Measurements from ENCODE around the gene CELSR3. TPM values are rescaled to one million over a fixed set of nuclear protein-coding genes. Genes with fewer than 3 reads are reported as not detected.

CELSR3 gene
- total RNA-seq, 1 donor from 2014 or later = 0.20 TPM

- no peak for DNase-seq (ENCODE audit: low read depth, low spot score)
Measured at GRCh38 chr3:48661501-48662144, 1.1 kb downstream of the CELSR3 start.

- no peak for DNase-seq (ENCODE audit: low read depth, low spot score)
Measured at GRCh38 chr3:48660800-48661400, 1.8 kb downstream of the CELSR3 start.

GRCh38 chr3:48656841-48657281 lies 5.8 kb downstream of the CELSR3 start:
- no peak for DNase-seq (ENCODE audit: low read depth, low spot score)

GRCh38 chr3:48656061-48656840 lies 6.4 kb downstream of the CELSR3 start:
- DNase-seq (ENCODE audit: low read depth, low spot score) = peak; percentile 24

- no peak for DNase-seq (ENCODE audit: low read depth, low spot score)
Measured at GRCh38 chr3:48655606-48656005, 7.1 kb downstream of the CELSR3 start.

GRCh38 chr3:48655063-48655462 lies 7.6 kb downstream of the CELSR3 start:
- no peak for DNase-seq (ENCODE audit: low read depth, low spot score)

- DNase-seq (ENCODE audit: low read depth, low spot score) = no peak
Measured at GRCh38 chr3:48652923-48653715, 9.6 kb downstream of the CELSR3 start.

- no peak for DNase-seq (ENCODE audit: low read depth, low spot score)
Measured at GRCh38 chr3:48651771-48652170, 10.9 kb downstream of the CELSR3 start.

GRCh38 chr3:48650723-48651122 lies 12.0 kb downstream of the CELSR3 start:
- no peak for DNase-seq (ENCODE audit: low read depth, low spot score)

- DNase-seq (ENCODE audit: low read depth, low spot score) = no peak
Measured at GRCh38 chr3:48648188-48648850, 14.4 kb downstream of the CELSR3 start.

- no peak for DNase-seq (ENCODE audit: low read depth, low spot score)
Measured at GRCh38 chr3:48647714-48648113, 15.0 kb downstream of the CELSR3 start.

- DNase-seq (ENCODE audit: low read depth, low spot score) = no peak
Measured at GRCh38 chr3:48644898-48645760, 17.6 kb downstream of the CELSR3 start.

- DNase-seq (ENCODE audit: low read depth, low spot score) = no peak
Measured at GRCh38 chr3:48642605-48643004, 20.1 kb downstream of the CELSR3 start.

GRCh38 chr3:48641396-48641795 lies 21.3 kb downstream of the CELSR3 start:
- DNase-seq (ENCODE audit: low read depth, low spot score) = no peak

GRCh38 chr3:48639944-48640606 lies 22.6 kb downstream of the CELSR3 start:
- no peak for DNase-seq (ENCODE audit: low read depth, low spot score)

GRCh38 chr3:48637305-48637704 lies 25.4 kb downstream of the CELSR3 start:
- no peak for DNase-seq (ENCODE audit: low read depth, low spot score)

- DNase-seq (ENCODE audit: low read depth, low spot score) = no peak
Measured at GRCh38 chr3:48636149-48636655, 26.5 kb downstream of the CELSR3 start.

GRCh38 chr3:48635222-48636021 lies 27.3 kb downstream of the CELSR3 start, which contains the start of gene SLC26A6:
Gene SLC26A6 (minus strand): TSS chr3:48635461. CDS start chr3:48635393, 68 bp downstream.
- peak; percentile 84 for DNase-seq (ENCODE audit: low read depth, low spot score)

All from pulmonary artery endothelial cell (primary cell).